ENCODE data around the gene NTRK3.

Gene NTRK3

GRCh38 chr15:87860743-87861142 lies 395.8 kb downstream of the NTRK3 start:
- Histone ChIP-seq H4K20me1 (ENCODE audit: insufficient read depth, low read length) (no peaks in the 10 kb centered on the region), H3K79me2 (ENCODE audit: low read length) (no peaks in the 10 kb centered on the region), H3K4me3 (ENCODE audit: low read length) (no peak overlapping the region), H3K4me1 (ENCODE audit: low read length) (no peaks in the 10 kb centered on the region), H3K27ac (ENCODE audit: low read length) (no peak overlapping the region), H3K4me2 (ENCODE audit: low read length) (no peak overlapping the region), H3K9ac (ENCODE audit: low read length) (no peak overlapping the region), H2AFZ (ENCODE audit: low read depth, low read length) (no peak overlapping the region), H3K36me3 (replicated peaks; ENCODE audit: low read depth, low read length) (no peaks in the 10 kb centered on the region), H3K9me3 (ENCODE audit: insufficient read depth, low read length) (no peaks in the 10 kb centered on the region), H3K27me3 (ENCODE audit: low read depth, low read length) (no peaks in the 10 kb centered on the region)
- no peak for TF ChIP-seq EZH2phosphoT487 (IDR thresholded peaks at IDR 0.05; ENCODE audit: low read depth)
- TF ChIP-seq, protein P1, sequence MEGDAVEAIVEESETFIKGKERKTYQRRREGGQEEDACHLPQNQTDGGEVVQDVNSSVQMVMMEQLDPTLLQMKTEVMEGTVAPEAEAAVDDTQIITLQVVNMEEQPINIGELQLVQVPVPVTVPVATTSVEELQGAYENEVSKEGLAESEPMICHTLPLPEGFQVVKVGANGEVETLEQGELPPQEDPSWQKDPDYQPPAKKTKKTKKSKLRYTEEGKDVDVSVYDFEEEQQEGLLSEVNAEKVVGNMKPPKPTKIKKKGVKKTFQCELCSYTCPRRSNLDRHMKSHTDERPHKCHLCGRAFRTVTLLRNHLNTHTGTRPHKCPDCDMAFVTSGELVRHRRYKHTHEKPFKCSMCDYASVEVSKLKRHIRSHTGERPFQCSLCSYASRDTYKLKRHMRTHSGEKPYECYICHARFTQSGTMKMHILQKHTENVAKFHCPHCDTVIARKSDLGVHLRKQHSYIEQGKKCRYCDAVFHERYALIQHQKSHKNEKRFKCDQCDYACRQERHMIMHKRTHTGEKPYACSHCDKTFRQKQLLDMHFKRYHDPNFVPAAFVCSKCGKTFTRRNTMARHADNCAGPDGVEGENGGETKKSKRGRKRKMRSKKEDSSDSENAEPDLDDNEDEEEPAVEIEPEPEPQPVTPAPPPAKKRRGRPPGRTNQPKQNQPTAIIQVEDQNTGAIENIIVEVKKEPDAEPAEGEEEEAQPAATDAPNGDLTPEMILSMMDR (IDR thresholded peaks at IDR 0.05; ENCODE audit: low read depth, low read length) = no peak

GRCh38 chr15:87858651-87859050 lies 397.9 kb downstream of the NTRK3 start:
- Histone ChIP-seq H3K9me3 (ENCODE audit: insufficient read depth, low read length) (no peaks in the 10 kb centered on the region), H3K4me3 (ENCODE audit: low read length) (no peak overlapping the region), H2AFZ (ENCODE audit: low read depth, low read length) (no peak overlapping the region), H3K79me2 (ENCODE audit: low read length) (no peaks in the 10 kb centered on the region), H3K4me1 (ENCODE audit: low read length) (no peaks in the 10 kb centered on the region), H3K27ac (ENCODE audit: low read length) (no peak overlapping the region), H4K20me1 (ENCODE audit: insufficient read depth, low read length) (no peaks in the 10 kb centered on the region), H3K27me3 (ENCODE audit: low read depth, low read length) (no peaks in the 10 kb centered on the region), H3K4me2 (ENCODE audit: low read length) (no peak overlapping the region), H3K36me3 (replicated peaks; ENCODE audit: low read depth, low read length) (no peaks in the 10 kb centered on the region), H3K9ac (ENCODE audit: low read length) (no peak overlapping the region)
- TF ChIP-seq, protein P1 (IDR thresholded peaks at IDR 0.05; ENCODE audit: low read depth, low read length) = no peak
- TF ChIP-seq EZH2phosphoT487 (IDR thresholded peaks at IDR 0.05; ENCODE audit: low read depth) = no peak

DNA sequence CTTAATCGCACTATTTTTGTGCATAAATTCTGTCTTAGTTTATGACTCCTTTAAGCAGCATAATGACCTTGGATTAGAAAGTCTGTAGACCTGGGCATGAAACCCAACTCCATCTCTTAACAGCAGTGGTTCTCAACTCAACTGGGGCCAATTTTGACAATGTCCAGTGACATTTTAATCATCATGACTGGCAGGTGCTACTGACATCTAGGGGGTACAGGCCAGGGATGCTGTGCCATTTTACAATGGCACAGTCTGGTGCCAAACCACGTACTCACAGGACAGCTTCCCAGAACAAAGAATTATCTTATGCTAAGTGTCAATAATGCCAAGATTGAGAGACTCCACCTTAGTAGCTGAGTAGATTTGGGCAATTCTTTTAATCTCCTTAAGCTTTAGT lies 405.0 kb downstream of the NTRK3 start:
- no peak for TF ChIP-seq EZH2phosphoT487 (IDR thresholded peaks at IDR 0.05; ENCODE audit: low read depth)
- TF ChIP-seq, protein P1 (IDR thresholded peaks at IDR 0.05; ENCODE audit: low read depth, low read length) = no peak
- H3K27me3 ChIP-seq (ENCODE audit: low read depth, low read length) = no peaks in the 10 kb centered on the region; the same call in 1 of the 2 replicates
- no peaks in the 10 kb centered on the region for H3K4me1 ChIP-seq (ENCODE audit: low read length)
- no peak overlapping the region for H3K4me2 ChIP-seq (ENCODE audit: low read length)
- no peak overlapping the region for H2AFZ ChIP-seq (ENCODE audit: low read depth, low read length)
- no peaks in the 10 kb centered on the region for H4K20me1 ChIP-seq (ENCODE audit: insufficient read depth, low read length)
- H3K36me3 ChIP-seq (replicated peaks; ENCODE audit: low read depth, low read length) = no peaks in the 10 kb centered on the region
- H3K79me2 ChIP-seq (ENCODE audit: low read length) = no peaks in the 10 kb centered on the region
- no peaks in the 10 kb centered on the region for H3K9me3 ChIP-seq (ENCODE audit: insufficient read depth, low read length)
- no peak overlapping the region for H3K4me3 ChIP-seq (ENCODE audit: low read length)
- H3K27ac ChIP-seq (ENCODE audit: low read length) = no peak overlapping the region
- H3K9ac ChIP-seq (ENCODE audit: low read length) = no peak overlapping the region

DNA sequence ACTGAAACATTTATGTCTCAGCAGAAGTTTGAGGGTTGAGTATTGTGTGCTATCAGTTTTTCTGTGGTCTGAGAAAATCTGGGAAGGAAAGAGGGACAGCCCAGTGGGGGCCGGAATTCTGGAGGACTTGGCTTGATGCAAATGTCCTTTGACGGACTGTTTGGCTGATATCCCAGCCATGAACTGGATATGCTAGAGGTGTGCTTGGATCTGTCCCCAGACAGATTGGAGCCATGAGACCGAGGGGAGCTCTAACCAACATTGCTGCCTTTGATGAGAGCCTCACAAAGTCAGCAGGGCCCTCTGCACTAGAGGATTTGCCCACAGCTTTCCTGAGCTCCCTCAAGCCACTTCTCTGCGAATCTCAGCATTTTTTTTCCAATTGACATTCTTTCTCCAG lies 405.6 kb downstream of the NTRK3 start:
- H3K4me1 ChIP-seq (ENCODE audit: low read length) = no peaks in the 10 kb centered on the region
- no peak for TF ChIP-seq EZH2phosphoT487 (IDR thresholded peaks at IDR 0.05; ENCODE audit: low read depth)
- TF ChIP-seq, protein P1 (IDR thresholded peaks at IDR 0.05; ENCODE audit: low read depth, low read length) = no peak
- H3K9ac ChIP-seq (ENCODE audit: low read length) = no peak overlapping the region
- H3K27ac ChIP-seq (ENCODE audit: low read length) = no peak overlapping the region
- H3K9me3 ChIP-seq (ENCODE audit: insufficient read depth, low read length) = no peaks in the 10 kb centered on the region
- no peaks in the 10 kb centered on the region for H3K36me3 ChIP-seq (replicated peaks; ENCODE audit: low read depth, low read length)
- H3K27me3 ChIP-seq (ENCODE audit: low read depth, low read length) = no peaks in the 10 kb centered on the region; the same call in 1 of the 2 replicates
- H2AFZ ChIP-seq (ENCODE audit: low read depth, low read length) = no peak overlapping the region
- H4K20me1 ChIP-seq (ENCODE audit: insufficient read depth, low read length) = no peaks in the 10 kb centered on the region
- no peak overlapping the region for H3K4me2 ChIP-seq (ENCODE audit: low read length)
- no peaks in the 10 kb centered on the region for H3K79me2 ChIP-seq (ENCODE audit: low read length)
- H3K4me3 ChIP-seq (ENCODE audit: low read length) = no peak overlapping the region
